Anterior cingulate cortex (tissue), 58 donors: ENCODE measurements around the gene ZCCHC7.
"Not testable (repeated sequence)": the region's sequence is repeated elsewhere in the genome, so short reads cannot be mapped to it uniquely, and the experiment has no call there.

ENCODE experiments used
- DNase-seq, 58 donors: peaks; one replicate each; lab custom pipeline; 2025; lab: John Stamatoyannopoulos, UW

Gene ZCCHC7

GRCh38 chr9:37290366-37290939, 170.1 kb downstream of the ZCCHC7 start:
- DNase-seq = no peak

- no peak for DNase-seq
Observed at GRCh38 chr9:37290940-37291485, 170.6 kb downstream of the ZCCHC7 start.

- DNase-seq = not testable (repeated sequence)
Observed at GRCh38 chr9:37291612-37292238, 171.4 kb downstream of the ZCCHC7 start.

GRCh38 chr9:37292896-37293295, 172.5 kb downstream of the ZCCHC7 start:
- DNase-seq = no peak

- DNase-seq = no peak
Observed at GRCh38 chr9:37293664-37294524, 173.5 kb downstream of the ZCCHC7 start.

GRCh38 chr9:37295178-37295577, 174.8 kb downstream of the ZCCHC7 start:
- no peak for DNase-seq

- DNase-seq = no peak
Observed at GRCh38 chr9:37295796-37296195, 175.4 kb downstream of the ZCCHC7 start.

GRCh38 chr9:37297592-37297991, 177.2 kb downstream of the ZCCHC7 start:
- DNase-seq = no peak

- DNase-seq = no peak
Observed at GRCh38 chr9:37300620-37301019, 180.2 kb downstream of the ZCCHC7 start.

- DNase-seq = no peak
Observed at GRCh38 chr9:37301042-37301853, 180.9 kb downstream of the ZCCHC7 start.

- DNase-seq = no peak
Observed at GRCh38 chr9:37301854-37302172, 181.4 kb downstream of the ZCCHC7 start.

- DNase-seq = no peak
Observed at GRCh38 chr9:37302277-37302676, 181.9 kb downstream of the ZCCHC7 start.

GRCh38 chr9:37303272-37303671, 182.9 kb downstream of the ZCCHC7 start:
- DNase-seq = not testable (repeated sequence)

GRCh38 chr9:37309136-37309535, 188.8 kb downstream of the ZCCHC7 start:
- no peak for DNase-seq

- DNase-seq = no peak
Observed at GRCh38 chr9:37311938-37312708, 191.7 kb downstream of the ZCCHC7 start.

- DNase-seq = peak in 3 of 58 donors; percentile 4 to 24 (median 24)
Observed at GRCh38 chr9:37324261-37324683, 203.9 kb downstream of the ZCCHC7 start.

- peak in 6 of 58 donors; percentile 3 to 30 (median 10) for DNase-seq
Observed at GRCh38 chr9:37324691-37325490, 204.5 kb downstream of the ZCCHC7 start.

GRCh38 chr9:37325778-37326177, 205.4 kb downstream of the ZCCHC7 start:
- no peak for DNase-seq

- DNase-seq = no peak
Observed at GRCh38 chr9:37327553-37327952, 207.2 kb downstream of the ZCCHC7 start.
